GM10266 (cell line): ENCODE results near the gene TPPP.
"Not testable (repeated sequence)": the region's sequence is repeated elsewhere in the genome, so short reads cannot be mapped to it uniquely, and the experiment has no call there.

Experiments used
- DNase-seq: peaks from one replicate; pipeline ENCODE4 v3.0.0; 2012; ENCODE audit errors: extremely low spot score
- TF ChIP-seq, protein P1 (sequence below): IDR thresholded peaks from 2 replicates; pipeline ENCODE4 v1.5.1; 2012; ENCODE audit warnings: mild to moderate bottlenecking, low read depth; ENCODE audit not compliant: control insufficient read depth, insufficient read depth; ENCODE audit errors: missing control alignments

The TPPP gene

DNA sequence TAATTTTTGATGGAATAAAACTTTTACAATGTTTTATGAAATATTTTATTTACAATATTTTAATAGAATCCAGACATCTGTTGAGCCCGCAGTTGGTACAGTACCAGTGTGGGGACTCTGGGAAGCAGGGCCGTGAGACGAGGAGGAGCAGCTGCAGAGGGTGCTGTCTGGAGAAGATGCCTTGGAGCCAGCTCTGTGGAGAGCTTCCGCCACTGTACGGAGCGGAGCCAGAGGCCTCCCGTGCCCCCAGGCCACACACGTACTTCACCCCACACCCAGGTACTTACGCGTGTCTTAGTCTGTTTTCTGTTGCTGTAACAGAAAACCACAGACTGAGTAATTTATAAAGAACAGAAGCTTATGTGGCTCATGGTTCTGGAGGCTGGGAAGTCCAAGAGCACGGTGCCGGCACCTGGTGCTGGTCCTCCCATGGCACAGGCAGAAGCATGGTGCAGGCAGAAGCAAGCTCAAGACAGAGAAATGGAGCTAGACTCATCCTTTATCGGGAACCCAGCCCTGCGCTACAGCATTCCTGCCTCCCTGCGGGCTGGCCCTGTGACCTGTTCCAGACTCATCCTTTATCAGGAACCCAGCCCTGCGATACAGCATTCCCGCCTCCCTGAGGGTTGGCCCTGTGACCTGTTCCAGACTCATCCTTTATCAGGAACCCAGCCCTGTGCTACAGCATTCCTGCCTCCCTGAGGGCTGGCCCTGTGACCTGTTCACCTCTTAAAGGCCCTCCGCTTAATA is 57.7 kb downstream of the TPPP start:
- TF ChIP-seq, protein P1, sequence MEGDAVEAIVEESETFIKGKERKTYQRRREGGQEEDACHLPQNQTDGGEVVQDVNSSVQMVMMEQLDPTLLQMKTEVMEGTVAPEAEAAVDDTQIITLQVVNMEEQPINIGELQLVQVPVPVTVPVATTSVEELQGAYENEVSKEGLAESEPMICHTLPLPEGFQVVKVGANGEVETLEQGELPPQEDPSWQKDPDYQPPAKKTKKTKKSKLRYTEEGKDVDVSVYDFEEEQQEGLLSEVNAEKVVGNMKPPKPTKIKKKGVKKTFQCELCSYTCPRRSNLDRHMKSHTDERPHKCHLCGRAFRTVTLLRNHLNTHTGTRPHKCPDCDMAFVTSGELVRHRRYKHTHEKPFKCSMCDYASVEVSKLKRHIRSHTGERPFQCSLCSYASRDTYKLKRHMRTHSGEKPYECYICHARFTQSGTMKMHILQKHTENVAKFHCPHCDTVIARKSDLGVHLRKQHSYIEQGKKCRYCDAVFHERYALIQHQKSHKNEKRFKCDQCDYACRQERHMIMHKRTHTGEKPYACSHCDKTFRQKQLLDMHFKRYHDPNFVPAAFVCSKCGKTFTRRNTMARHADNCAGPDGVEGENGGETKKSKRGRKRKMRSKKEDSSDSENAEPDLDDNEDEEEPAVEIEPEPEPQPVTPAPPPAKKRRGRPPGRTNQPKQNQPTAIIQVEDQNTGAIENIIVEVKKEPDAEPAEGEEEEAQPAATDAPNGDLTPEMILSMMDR: no peak
- DNase-seq: no peak

DNA sequence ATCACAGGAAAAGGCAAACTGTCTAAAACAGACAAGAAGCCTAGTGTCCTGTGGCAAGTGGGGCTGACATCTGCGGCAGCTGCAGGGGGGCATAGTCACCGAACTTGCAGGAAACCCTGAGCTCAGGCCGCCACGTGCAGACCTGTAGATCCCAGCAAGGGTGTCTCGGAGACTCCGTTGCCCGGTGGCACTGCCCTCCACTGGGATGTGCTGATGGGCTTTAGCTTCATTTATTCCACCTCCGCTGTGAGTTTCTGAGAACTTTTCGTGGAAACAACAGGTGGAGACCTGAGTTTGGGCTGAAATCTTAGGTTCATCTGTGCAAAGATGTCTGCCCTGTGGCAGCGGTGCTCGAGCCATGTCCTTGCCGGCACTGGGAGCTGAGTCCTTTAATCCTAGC is 59.0 kb downstream of the TPPP start:
- TF ChIP-seq, protein P1: no peak
- DNase-seq: no peak

DNA sequence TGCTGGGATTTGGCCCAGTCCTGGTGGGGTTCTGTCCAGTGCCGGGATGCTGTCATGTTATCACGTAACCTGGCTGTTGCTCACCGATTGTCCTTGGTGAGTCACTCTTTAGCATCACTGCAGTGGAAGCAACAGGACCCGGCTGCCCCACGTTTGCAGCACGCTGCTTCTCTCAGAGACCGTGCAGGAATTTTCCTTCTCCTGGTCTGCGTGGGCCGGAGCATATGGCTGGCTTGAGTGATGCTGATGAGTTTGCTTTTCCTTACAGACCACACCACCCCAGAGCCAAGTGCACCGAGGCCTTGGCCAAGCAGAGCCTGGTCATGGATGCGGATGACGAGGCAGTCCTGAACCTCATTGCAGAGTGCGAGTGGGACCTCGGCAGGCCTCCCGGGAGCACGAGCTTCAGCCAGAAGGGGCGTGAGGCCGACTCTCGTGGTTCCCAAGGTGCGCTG is 59.6 kb downstream of the TPPP start:
- DNase-seq: no peak
- TF ChIP-seq, protein P1: no peak

DNA sequence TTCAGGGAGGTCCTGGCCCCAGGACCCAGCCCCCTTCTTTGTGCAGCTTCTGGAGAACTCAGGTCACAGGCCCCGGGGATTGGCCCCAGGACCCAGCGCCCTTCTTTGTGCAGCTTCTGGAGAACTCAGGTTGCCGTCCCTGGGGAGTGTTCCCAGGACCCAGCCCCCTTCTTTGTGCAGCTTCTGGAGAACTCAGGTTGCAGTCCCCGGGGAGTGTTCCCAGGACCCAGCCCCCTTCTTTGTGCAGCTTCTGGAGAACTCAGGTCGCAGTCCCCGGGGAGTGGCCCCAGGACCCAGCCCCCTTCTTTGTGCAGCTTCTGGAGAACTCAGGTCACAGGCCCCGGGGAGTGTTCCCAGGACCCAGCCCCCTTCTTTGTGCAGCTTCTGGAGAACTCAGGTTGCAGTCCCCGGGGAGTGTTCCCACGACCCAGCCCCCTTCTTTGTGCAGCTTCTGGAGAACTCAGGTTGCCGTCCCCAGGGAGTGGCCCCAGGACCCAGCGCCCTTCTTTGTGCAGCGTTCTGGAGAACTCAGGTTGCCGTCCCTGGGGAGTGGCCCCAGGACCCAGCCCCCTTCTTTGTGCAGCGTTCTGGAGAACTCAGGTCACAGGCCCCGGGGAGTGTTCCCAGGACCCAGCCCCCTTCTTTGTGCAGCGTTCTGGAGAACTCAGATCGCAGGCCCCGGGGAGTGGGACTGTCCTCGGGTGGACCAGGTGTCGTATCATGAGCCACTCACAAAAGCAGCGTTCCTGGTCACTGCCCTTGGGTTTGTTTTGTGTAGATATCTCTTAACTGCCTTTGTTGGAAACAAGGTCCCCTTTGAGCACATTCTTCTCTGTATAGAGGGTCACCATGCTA is 64.6 kb downstream of the TPPP start:
- not testable (repeated sequence) for DNase-seq

DNA sequence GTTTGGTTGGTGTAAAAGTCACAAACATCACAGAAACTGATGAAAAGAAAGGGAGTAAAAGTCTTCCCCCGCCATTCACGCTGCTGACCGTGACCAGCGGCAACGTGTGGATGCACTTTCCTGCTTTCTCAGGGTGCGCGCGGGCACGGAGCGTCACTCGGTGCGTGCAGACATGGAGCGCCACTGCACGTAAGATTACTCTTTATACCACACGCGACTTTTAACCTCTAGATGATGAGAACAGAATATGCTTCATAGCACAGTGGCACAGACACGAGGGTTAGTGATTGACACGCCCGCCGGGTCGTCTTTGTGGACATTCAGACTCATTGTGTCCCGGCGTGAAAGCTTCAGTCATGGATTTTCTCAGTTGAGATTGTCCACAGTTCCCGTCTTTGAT is 65.3 kb downstream of the TPPP start:
- TF ChIP-seq, protein P1: no peak
- no peak for DNase-seq

DNA sequence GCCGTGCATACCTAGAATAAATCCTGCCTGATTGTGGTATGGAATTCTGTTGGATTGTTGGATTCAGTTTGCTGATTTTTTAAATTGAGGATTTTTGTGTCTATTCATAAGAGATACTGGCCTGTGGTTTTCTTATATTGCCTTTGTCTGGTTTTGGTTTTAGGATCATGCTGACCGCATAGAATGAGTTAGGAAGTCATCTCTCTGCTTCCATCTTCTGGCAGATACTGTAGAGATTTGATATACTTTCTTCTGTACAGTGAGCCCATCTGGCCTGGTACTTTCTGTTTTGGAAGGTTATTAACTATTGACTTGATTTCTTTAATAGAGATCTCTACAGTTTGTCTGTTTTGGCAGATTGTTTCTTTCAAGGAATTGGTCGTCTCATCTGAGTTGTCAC is 66.3 kb downstream of the TPPP start:
- no peak for DNase-seq
- TF ChIP-seq, protein P1: no peak

DNA sequence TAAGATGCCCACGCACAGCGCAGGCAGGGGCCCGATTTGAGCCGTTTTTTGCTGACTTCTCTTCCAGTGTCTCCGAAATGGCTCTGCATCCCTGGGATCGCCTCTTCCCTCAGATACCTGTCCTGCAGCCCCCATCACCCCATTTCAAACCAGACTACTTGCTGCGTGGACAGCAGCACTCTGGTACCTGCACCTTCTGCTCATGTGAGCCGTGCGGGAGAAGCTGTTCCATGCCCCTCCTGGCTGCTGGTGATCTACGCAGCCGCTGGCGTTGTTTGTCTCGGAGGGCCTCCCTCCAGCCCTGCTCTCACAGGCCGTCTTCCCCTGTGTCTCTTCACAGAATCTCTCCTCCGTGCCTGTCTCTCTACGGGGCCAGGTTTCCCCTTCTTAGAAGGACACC is 67.6 kb downstream of the TPPP start:
- TF ChIP-seq, protein P1: no peak
- no peak for DNase-seq
